ENCODE measurements around the gene ANXA6. TPM values are rescaled to one million over a fixed set of nuclear protein-coding genes. Genes with fewer than 3 reads are reported as not detected.

ANXA6 gene
- total and polyA plus RNA-seq, 8 donors, result 28.4 to 240 (median 88.2) TPM

DNA sequence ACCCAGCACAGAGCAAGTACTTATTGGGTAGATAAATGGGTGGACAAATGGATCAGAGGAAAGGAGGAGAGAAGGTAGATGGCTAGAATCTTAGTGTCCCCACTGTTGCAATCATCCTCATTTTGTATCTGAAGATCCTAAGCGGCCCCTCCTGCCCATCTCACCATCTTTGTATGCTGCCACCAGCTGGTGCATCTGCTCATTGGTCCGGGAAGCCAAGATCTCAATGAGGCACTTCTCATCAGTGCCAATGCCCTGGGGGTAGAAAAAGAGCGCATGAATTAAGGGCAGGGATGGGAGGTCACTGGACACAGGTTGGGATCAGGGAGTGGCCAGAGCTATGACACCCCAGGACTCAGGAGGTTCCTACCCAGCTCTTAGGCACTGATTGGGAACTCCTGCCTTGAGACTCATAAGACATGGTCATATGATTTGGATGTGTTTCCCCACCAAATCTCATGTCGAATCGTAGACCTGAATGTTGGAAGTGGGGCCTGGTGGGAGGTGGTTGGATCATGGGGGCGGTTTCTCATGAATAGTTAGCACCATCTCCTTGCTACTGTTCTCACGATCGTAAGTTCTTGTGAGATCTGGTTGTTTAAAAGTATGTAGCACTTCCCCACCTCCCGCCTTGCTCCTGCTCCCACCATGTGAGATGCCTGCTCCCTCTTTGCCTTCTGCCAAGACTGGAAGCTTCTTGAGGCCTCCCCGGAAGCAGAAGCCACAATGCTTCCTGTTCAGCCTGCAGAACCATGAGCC is 20.3 kb downstream of the ANXA6 start:
- no peaks in the 10 kb centered on the region for H3K9me3 ChIP-seq
- WGBS, 5 donors, result 86 to 94% (median 92%) methylated on average over 10 of the region's 10 CpGs
- TF ChIP-seq POLR2A (IDR thresholded peaks at IDR 0.05) (no peak), EP300 (IDR thresholded peaks at IDR 0.05) (no peak), POLR2AphosphoS5 (IDR thresholded peaks at IDR 0.05) (no peak)
- TF ChIP-seq, protein P1, sequence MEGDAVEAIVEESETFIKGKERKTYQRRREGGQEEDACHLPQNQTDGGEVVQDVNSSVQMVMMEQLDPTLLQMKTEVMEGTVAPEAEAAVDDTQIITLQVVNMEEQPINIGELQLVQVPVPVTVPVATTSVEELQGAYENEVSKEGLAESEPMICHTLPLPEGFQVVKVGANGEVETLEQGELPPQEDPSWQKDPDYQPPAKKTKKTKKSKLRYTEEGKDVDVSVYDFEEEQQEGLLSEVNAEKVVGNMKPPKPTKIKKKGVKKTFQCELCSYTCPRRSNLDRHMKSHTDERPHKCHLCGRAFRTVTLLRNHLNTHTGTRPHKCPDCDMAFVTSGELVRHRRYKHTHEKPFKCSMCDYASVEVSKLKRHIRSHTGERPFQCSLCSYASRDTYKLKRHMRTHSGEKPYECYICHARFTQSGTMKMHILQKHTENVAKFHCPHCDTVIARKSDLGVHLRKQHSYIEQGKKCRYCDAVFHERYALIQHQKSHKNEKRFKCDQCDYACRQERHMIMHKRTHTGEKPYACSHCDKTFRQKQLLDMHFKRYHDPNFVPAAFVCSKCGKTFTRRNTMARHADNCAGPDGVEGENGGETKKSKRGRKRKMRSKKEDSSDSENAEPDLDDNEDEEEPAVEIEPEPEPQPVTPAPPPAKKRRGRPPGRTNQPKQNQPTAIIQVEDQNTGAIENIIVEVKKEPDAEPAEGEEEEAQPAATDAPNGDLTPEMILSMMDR (IDR thresholded peaks at IDR 0.05), result no peak
- no peak for DNase-seq
- peaks cover 65 to 92% (median 87%) of the 10 kb centered on the region in 4 donors for H3K36me3 ChIP-seq
- intact Hi-C loops (cut with DNase I; ENCODE audit: low total_unique reads), result no loop called here
- peaks cover 7 to 25% (median 16%) of the 10 kb centered on the region in 4 donors for H3K4me1 ChIP-seq
- no peaks in the 10 kb centered on the region for H3K27me3 ChIP-seq
- no peak overlapping the region for H3K27ac ChIP-seq
- H3K4me3 ChIP-seq, result no peak overlapping the region

DNA sequence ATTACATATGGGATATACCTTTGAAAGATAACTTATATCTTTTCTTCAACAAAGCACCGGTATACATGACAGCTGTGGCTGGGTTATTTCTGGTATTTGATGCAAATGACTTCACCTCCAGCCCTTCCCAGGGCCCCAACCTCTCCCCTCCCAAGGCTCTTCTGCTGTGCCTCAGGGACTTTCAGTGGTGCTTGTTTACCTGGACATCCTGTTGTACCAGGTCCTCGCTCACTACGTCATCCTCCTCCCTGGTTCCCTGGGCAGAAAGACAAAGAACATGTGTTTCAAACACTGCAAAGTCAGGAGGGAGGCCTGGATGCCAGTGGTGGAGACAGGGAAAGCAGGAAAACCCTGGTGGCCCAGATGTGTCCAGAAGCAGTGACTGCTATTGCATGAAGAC is 23.4 kb downstream of the ANXA6 start:
- DNase-seq, result peak; percentile 35 to 67
- Histone ChIP-seq H3K4me1 (peaks cover 0 to 16% (median 0%) of the 10 kb centered on the region in 4 donors), H3K27ac (peak overlapping the region in 3 of 5 donors; percentile 13 to 45 (median 20)), H3K9me3 (no peaks in the 10 kb centered on the region), H3K27me3 (no peaks in the 10 kb centered on the region), H3K4me3 (no peak overlapping the region), H3K36me3 (peaks cover 89 to 100% (median 100%) of the 10 kb centered on the region in 4 donors)
- intact Hi-C loops (cut with DNase I; ENCODE audit: low total_unique reads), result no loop called here
- 49 to 91% (median 73%) methylated on average over 3 of the region's 3 CpGs for WGBS, 5 donors
- TF ChIP-seq POLR2AphosphoS5 (IDR thresholded peaks at IDR 0.05) (no peak), EP300 (IDR thresholded peaks at IDR 0.05) (no peak), POLR2A (IDR thresholded peaks at IDR 0.05) (no peak)
- TF ChIP-seq, protein P1 (IDR thresholded peaks at IDR 0.05), result no peak

DNA sequence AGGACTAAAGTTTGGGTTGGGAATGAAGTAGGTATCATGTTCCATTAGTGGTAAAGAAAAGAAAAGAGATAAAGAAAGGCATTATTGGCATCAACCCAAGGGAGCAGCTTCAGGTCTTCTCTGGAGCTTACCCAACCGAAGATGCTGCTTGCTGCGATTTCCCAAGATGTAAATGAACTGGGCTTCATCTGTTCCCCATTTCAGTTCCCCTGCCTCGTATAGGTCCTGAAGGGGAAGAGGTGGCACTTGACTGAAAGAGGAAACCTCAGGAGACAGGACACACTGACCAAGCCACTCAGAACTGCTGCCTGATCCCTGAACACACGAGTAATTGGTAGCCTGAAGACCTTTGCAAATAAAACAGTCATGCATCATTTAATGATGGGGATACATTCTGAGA is 24.6 kb downstream of the ANXA6 start:
- Histone ChIP-seq H3K4me1 (peaks cover 0 to 16% (median 0%) of the 10 kb centered on the region in 4 donors), H3K36me3 (peaks cover 87 to 100% (median 100%) of the 10 kb centered on the region in 4 donors), H3K4me3 (no peak overlapping the region), H3K27ac (no peak overlapping the region), H3K9me3 (no peaks in the 10 kb centered on the region), H3K27me3 (no peaks in the 10 kb centered on the region)
- TF ChIP-seq POLR2A (IDR thresholded peaks at IDR 0.05), result no peak
- no peak for DNase-seq
- intact Hi-C loops (cut with DNase I; ENCODE audit: low total_unique reads), result no loop called here
- WGBS, 5 donors, result 74 to 87% (median 79%) methylated on average over 4 of the region's 4 CpGs

DNA sequence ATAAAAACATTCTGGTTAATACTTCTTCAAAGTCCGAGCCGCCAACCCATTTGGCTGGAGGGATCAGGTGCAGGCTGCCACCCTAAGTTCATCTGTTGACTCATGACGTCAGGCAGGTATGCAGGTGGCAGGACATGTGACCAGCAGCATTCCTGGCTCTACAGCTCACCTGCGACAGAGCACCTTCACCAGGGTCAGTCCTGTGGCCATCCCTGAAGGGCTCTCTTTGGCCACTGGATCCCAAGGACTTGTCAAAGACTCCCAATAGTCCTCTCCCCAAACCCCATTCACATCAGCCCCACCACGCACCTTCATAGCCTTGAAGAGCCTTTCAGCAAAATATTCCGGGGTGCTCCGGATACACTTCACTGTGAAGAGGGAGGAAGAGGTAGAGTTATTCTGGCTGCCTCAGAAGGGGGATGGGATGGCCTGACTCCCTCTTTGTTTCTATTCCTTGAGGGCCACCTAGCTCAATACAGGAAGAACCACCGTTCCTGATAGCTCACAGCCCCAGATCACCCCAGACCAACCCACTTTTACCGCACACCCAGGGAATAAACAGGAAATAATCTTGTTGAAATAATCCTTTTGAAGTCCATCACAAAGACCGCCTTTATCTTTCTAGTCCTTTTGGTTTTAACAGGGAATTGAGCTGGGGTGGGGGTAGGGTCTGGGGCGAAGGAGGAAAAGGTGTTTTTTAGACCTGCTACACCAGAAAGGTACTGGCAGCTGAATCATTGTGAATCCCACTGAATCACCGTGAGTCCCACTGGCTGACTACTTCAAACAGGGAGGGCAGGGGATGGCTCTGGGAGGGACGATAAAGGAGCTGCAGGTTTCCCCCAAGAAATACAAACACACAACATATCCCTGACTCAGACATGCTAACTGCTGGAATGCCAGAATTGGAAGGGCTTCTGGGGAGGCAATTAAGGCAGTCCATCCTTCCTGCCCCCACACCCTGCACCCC is 26.4 kb downstream of the ANXA6 start:
- Histone ChIP-seq H3K36me3 (peaks cover 84 to 99% (median 95%) of the 10 kb centered on the region in 4 donors), H3K27me3 (no peaks in the 10 kb centered on the region), H3K4me3 (no peak overlapping the region), H3K27ac (peak overlapping the region; percentile 32 to 66 (median 60)), H3K9me3 (no peaks in the 10 kb centered on the region), H3K4me1 (peaks cover 0 to 25% (median 4%) of the 10 kb centered on the region in 4 donors)
- TF ChIP-seq POLR2AphosphoS5 (IDR thresholded peaks at IDR 0.05), result peak in 1 of 3 donors; percentile 26
- TF ChIP-seq EP300 (IDR thresholded peaks at IDR 0.05), result no peak
- TF ChIP-seq, protein P1 (IDR thresholded peaks at IDR 0.05), result no peak
- no peak for TF ChIP-seq POLR2A (IDR thresholded peaks at IDR 0.05)
- DNase-seq, result peak; percentile 83 to 85
- 53 to 75% (median 64%) methylated on average over 13 of the region's 13 CpGs for WGBS, 5 donors
- intact Hi-C loops (cut with DNase I; ENCODE audit: low total_unique reads), result no loop called here

Measured in stomach (tissue), 9 donors.